SJCRH30 (cell line): Measurements from ENCODE around the gene LPGAT1. TPM values are rescaled to one million over a fixed set of nuclear protein-coding genes. Genes with fewer than 3 reads are reported as not detected.

Experiments
- DNase-seq, 2 experiments: peaks; one replicate each; pipeline ENCODE4 v3.0.0-alpha.2; 2015 to 2020
- H3K27ac ChIP-seq: fragments of 250-450 bp; sonication (Bioruptor Pico); 2 replicates; pipeline ENCODE4 v1.5.1; 2020; ENCODE audit warnings: mild to moderate bottlenecking, moderate library complexity
- H3K27me3 ChIP-seq: fragments of 250-450 bp; sonication (Bioruptor Pico); 2 replicates; pipeline ENCODE4 v1.5.1; 2020; ENCODE audit warnings: mild to moderate bottlenecking, moderate library complexity
- H3K36me3 ChIP-seq: fragments of 250-450 bp; sonication (Bioruptor Pico); 2 replicates; pipeline ENCODE4 v1.5.1; 2020; ENCODE audit warnings: mild to moderate bottlenecking, moderate library complexity
- H3K4me1 ChIP-seq: fragments of 250-450 bp; sonication (Bioruptor Pico); 2 replicates; pipeline ENCODE4 v1.5.1; 2020; ENCODE audit warnings: mild to moderate bottlenecking, moderate library complexity
- H3K4me3 ChIP-seq: fragments of 250-450 bp; sonication (Bioruptor Pico); 2 replicates; pipeline ENCODE4 v1.5.1; 2020; ENCODE audit warnings: mild to moderate bottlenecking, moderate library complexity
- H3K9me3 ChIP-seq: fragments of 250-450 bp; sonication (Bioruptor Pico); replicated peaks from 2 replicates; pipeline ENCODE4 v1.5.1; 2020; ENCODE audit warnings: mild to moderate bottlenecking, moderate library complexity
- total RNA-seq: library from RNA; depleted of rRNA; stranded (reverse); fragments of >200 nt; shearing (Covaris generic); gene quantifications from 2 replicates; pipeline ENCODE4 v1.2.3, GENCODE V29; 2014

Gene LPGAT1
- total RNA-seq, 1 experiment from 2014 or later = 70.0 TPM

DNA sequence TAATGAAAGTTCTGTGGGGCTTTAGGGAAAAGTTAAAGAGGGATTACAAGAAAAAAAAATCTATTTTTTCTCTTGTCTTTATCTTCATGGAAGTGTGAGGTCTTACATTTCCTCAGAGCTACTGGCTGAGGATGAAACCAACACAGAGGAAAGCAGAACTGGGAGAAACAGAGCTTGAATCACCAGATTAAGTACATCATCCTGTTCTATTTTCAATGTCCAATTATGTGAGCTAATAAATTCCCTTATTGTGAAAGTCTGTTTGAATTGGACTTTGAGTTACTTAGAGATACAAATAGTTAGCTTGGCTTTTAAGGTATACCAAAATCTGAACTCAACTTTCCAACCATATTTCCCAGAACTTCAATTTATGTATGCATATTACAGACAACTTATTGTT is 69.2 kb downstream of the LPGAT1 start:
- H3K4me3 ChIP-seq = no peak overlapping the region
- H3K36me3 ChIP-seq = peaks cover 11% of the 10 kb centered on the region
- no peaks in the 10 kb centered on the region for H3K27me3 ChIP-seq
- H3K4me1 ChIP-seq = no peaks in the 10 kb centered on the region
- H3K9me3 ChIP-seq = no peaks in the 10 kb centered on the region
- no peak for DNase-seq
- H3K27ac ChIP-seq = no peak overlapping the region

DNA sequence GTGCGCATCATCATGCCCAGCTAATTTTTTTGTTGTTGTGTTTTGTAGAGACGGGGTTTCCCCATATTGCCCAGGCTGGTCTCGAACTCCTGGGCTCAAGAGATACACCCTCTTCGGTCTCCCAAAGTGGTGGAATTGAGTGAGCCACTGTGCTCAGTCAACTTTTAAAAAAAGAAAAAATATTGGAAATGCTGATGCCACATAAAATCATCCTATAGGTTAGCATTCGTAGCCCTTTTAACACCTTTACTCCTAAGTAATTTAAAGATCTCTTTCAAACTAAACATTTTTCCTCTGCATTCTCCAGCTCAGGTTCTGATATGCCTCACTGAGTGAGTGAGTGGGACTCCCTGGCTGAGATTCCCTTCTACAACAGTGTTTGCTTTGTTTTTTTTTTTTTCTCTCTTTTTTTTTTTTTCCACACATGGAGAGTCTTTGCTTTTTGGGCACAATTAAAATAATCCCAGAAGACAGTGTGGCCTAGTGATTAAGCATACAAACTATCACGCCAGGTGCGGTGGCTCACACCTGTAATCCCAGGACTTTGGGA is 74.0 kb downstream of the LPGAT1 start:
- Histone ChIP-seq H3K36me3 (peaks cover 13% of the 10 kb centered on the region), H3K4me3 (no peak overlapping the region), H3K27ac (no peak overlapping the region), H3K9me3 (no peaks in the 10 kb centered on the region), H3K27me3 (no peaks in the 10 kb centered on the region), H3K4me1 (no peaks in the 10 kb centered on the region)
- no peak for DNase-seq

- no peak overlapping the region for H3K27ac ChIP-seq
- H3K4me1 ChIP-seq = peaks cover 4% of the 10 kb centered on the region; the same call in 1 of the 2 replicates
- H3K9me3 ChIP-seq = no peaks in the 10 kb centered on the region
- H3K4me3 ChIP-seq = no peak overlapping the region
- no peaks in the 10 kb centered on the region for H3K27me3 ChIP-seq
- peaks cover 21% of the 10 kb centered on the region for H3K36me3 ChIP-seq
- DNase-seq = no peak
Measured at GRCh38 chr1:211753649-211754251, 76.8 kb downstream of the LPGAT1 start.

DNA sequence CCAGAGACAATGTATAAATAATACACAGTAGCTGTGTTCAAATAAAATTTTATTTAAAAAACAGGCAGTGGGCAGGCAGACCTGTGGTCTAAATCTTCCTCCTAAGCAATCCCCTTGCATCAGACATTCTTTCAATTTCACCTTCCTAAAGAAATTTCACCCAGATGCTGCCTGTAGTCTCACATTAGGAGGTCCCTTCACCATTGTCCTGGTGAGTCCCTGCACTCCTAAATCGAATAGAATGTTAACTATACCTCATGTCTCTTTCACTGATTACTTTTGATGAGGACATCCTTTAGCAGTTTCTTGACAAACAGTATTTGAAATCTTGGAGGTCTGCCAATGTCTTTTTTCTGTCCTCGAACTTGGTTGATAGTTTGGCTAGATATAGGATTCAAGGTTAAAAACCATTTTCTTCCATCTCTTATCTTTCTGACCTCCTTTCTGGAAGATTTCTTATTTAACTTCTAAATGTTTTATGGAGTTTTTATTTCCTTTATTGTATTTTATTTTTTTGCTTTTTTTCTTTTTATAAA is 77.5 kb downstream of the LPGAT1 start:
- no peaks in the 10 kb centered on the region for H3K9me3 ChIP-seq
- no peak overlapping the region for H3K4me3 ChIP-seq
- no peak overlapping the region for H3K27ac ChIP-seq
- H3K36me3 ChIP-seq = peaks cover 19% of the 10 kb centered on the region
- H3K4me1 ChIP-seq = peaks cover 4% of the 10 kb centered on the region; the same call in 1 of the 2 replicates
- no peaks in the 10 kb centered on the region for H3K27me3 ChIP-seq
- no peak for DNase-seq

GRCh38 chr1:211752317-211752716 is 78.2 kb downstream of the LPGAT1 start:
- Histone ChIP-seq H3K4me3 (no peak overlapping the region), H3K9me3 (no peaks in the 10 kb centered on the region), H3K27me3 (no peaks in the 10 kb centered on the region), H3K36me3 (peaks cover 14% of the 10 kb centered on the region), H3K27ac (no peak overlapping the region), H3K4me1 (peaks cover 4% of the 10 kb centered on the region; the same call in 1 of the 2 replicates)
- no peak for DNase-seq

DNA sequence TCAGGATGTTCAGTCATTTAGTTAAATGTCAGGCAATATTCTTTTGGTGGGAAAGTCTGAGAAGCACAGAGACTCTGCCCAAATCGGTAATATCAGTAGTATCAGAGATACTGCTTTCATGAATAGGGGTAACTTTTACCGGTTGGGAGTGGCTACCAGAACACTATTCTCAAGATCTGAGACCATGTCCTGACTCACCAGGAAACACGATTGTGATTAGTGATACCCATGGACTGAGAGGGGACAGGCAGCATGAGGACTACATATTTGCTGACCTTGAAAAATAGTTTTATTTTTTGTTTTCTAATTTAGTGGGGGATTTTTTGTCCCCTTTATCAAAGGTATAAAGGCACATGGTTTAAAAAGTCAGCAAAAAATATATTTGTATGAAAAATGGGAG is 79.1 kb downstream of the LPGAT1 start:
- H3K4me1 ChIP-seq = peaks cover 4% of the 10 kb centered on the region; the same call in 1 of the 2 replicates

DNA sequence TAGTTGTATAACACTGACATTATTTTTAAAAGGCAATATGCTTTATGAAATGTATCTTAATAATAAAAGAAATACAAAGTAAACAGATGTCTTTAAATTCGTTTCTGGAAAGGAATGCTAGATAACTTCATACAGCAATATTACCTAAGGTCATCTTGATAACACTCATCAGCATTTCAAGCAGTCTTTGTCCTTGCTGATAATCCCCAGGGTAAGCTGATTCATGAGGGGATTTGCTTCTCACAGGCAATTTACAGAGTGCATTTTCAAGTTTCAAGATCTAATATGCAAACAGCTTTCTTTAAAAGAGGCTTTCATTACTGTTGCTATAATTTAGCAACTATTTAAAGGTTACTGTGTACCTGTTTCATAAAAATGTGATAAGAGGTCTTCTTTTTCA is 80.0 kb downstream of the LPGAT1 start:
- H3K4me1 ChIP-seq = peaks cover 4% of the 10 kb centered on the region; the same call in 1 of the 2 replicates

More for the DNA sequence above, 79.1 kb downstream of the LPGAT1 start:
- H3K36me3 ChIP-seq = peaks cover 13% of the 10 kb centered on the region
- no peaks in the 10 kb centered on the region for H3K9me3 ChIP-seq
- H3K4me3 ChIP-seq = no peak overlapping the region
- H3K27ac ChIP-seq = no peak overlapping the region
- no peak for DNase-seq
- H3K27me3 ChIP-seq = no peaks in the 10 kb centered on the region

DNA sequence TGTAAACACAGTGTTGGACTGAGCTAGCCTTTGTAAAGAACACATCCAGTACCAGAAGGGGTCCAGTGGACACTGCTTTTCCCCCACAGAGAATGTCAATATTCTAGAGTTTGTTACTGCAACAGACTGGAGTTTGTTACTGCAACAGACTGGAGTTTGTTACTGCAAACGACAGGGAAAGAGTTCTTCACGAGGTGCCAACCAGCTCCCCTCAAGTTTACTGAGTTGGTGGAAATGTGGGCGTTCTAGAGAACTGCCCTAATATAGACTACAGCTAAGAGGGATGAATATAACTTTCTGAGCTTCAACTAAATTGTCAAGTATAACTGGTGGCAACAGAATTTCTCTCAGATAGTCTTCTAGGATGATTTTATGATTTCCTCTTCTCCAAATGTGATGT is 81.3 kb downstream of the LPGAT1 start:
- Histone ChIP-seq H3K4me3 (no peak overlapping the region), H3K9me3 (no peaks in the 10 kb centered on the region), H3K27ac (no peak overlapping the region), H3K36me3 (peaks cover 13% of the 10 kb centered on the region), H3K4me1 (peaks cover 4% of the 10 kb centered on the region; the same call in 1 of the 2 replicates), H3K27me3 (no peaks in the 10 kb centered on the region)
- DNase-seq = no peak

More for the DNA sequence above, 80.0 kb downstream of the LPGAT1 start:
- H3K36me3 ChIP-seq = peaks cover 13% of the 10 kb centered on the region
- H3K27me3 ChIP-seq = no peaks in the 10 kb centered on the region
- H3K9me3 ChIP-seq = no peaks in the 10 kb centered on the region
- H3K27ac ChIP-seq = no peak overlapping the region
- no peak for DNase-seq
- H3K4me3 ChIP-seq = no peak overlapping the region

DNA sequence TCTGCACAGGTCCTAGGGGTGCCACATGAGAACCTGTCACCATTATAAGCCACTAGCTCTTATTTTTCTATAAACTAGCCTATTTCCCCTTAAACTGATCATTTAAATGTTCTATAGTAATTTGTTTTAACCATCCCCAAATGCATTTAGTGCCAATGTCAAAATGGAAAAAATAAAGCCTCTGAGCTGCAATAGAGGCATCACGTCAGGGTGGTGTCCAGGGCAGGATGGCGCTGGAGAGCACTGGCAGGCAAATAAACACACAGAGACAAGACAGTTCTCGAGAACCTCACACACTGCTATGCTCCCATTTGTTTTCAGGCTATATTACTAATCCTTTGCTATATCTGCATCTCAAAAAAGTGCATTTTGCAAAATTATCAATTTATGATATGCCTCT is 81.8 kb downstream of the LPGAT1 start:
- H3K4me3 ChIP-seq = no peak overlapping the region
- H3K4me1 ChIP-seq = peaks cover 4% of the 10 kb centered on the region; the same call in 1 of the 2 replicates
- no peaks in the 10 kb centered on the region for H3K9me3 ChIP-seq
- DNase-seq = no peak
- no peaks in the 10 kb centered on the region for H3K27me3 ChIP-seq
- H3K27ac ChIP-seq = no peak overlapping the region
- peaks cover 13% of the 10 kb centered on the region for H3K36me3 ChIP-seq

DNA sequence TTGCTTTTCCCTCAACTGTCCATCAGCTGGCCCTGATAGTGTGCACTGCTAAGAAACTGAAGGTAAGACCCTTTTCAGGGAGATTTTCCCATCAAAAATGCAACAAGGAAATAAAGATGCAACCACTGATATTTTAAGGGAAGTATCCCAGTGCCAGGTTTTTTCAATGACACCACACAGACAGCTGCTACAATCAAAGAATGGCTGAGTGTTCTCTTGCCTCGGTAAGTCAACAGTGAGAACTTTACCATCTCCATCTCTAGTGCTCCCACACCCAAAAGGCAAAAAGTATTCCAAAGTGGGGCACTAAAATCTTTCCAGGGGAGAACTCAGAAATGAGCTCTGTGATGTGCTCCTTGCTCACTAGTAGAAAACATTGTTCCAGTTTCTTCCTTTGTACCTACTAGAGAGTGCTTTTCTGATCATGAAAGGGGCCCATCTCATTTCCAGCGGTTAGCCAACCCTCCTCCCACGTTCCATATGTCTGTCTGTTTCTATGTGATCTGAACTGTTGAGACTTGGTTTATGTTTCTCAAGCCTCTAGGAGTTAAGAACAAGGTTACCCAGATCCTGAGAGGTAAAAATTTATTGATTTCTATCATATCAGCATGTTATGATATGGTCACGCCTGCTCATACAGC is 87.6 kb downstream of the LPGAT1 start:
- Histone ChIP-seq H3K9me3 (no peaks in the 10 kb centered on the region), H3K4me1 (peaks cover 29% of the 10 kb centered on the region), H3K4me3 (no peak overlapping the region), H3K27ac (peak overlapping the region; percentile 48; the same call in 1 of the 2 replicates), H3K36me3 (no peaks in the 10 kb centered on the region), H3K27me3 (no peaks in the 10 kb centered on the region)
- peak in 1 of 2 experiments; percentile 63 for DNase-seq

GRCh38 chr1:211742272-211742671 is 88.3 kb downstream of the LPGAT1 start:
- peak overlapping the region; percentile 48 for H3K27ac ChIP-seq
- no peaks in the 10 kb centered on the region for H3K36me3 ChIP-seq
- peaks cover 29% of the 10 kb centered on the region for H3K4me1 ChIP-seq
- H3K27me3 ChIP-seq = no peaks in the 10 kb centered on the region
- no peak for DNase-seq
- H3K9me3 ChIP-seq = no peaks in the 10 kb centered on the region
- no peak overlapping the region for H3K4me3 ChIP-seq

GRCh38 chr1:211741788-211742187 is 88.8 kb downstream of the LPGAT1 start:
- H3K36me3 ChIP-seq = no peaks in the 10 kb centered on the region
- peak in 1 of 2 experiments; percentile 68 for DNase-seq
- no peak overlapping the region for H3K4me3 ChIP-seq
- no peaks in the 10 kb centered on the region for H3K9me3 ChIP-seq
- peaks cover 32% of the 10 kb centered on the region for H3K4me1 ChIP-seq
- peak overlapping the region; percentile 48 for H3K27ac ChIP-seq
- no peaks in the 10 kb centered on the region for H3K27me3 ChIP-seq

DNA sequence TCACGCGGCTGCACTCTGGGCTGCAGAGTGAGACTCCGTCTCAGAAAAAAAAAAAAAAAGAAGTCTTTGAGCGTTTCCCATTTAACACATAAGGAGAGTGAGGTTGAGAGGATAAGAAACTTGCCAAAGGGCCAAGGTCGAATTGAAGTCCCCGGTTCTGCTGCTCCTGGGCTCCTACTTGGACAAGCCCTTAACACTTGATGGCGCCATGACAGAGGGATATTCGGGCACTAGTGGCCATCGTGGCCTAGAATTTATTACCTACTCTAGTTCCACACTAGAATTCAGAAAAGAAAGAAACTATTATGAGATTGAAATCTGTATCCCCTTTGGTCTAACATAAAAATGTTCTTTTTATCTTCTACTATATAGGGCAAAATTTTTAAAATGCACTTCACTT is 89.4 kb downstream of the LPGAT1 start:
- Histone ChIP-seq H3K27ac (peak overlapping the region; percentile 48; the same call in 1 of the 2 replicates), H3K36me3 (no peaks in the 10 kb centered on the region), H3K27me3 (no peaks in the 10 kb centered on the region), H3K9me3 (no peaks in the 10 kb centered on the region), H3K4me1 (peaks cover 38% of the 10 kb centered on the region), H3K4me3 (no peak overlapping the region)
- peak in 1 of 2 experiments; percentile 26 for DNase-seq

DNA sequence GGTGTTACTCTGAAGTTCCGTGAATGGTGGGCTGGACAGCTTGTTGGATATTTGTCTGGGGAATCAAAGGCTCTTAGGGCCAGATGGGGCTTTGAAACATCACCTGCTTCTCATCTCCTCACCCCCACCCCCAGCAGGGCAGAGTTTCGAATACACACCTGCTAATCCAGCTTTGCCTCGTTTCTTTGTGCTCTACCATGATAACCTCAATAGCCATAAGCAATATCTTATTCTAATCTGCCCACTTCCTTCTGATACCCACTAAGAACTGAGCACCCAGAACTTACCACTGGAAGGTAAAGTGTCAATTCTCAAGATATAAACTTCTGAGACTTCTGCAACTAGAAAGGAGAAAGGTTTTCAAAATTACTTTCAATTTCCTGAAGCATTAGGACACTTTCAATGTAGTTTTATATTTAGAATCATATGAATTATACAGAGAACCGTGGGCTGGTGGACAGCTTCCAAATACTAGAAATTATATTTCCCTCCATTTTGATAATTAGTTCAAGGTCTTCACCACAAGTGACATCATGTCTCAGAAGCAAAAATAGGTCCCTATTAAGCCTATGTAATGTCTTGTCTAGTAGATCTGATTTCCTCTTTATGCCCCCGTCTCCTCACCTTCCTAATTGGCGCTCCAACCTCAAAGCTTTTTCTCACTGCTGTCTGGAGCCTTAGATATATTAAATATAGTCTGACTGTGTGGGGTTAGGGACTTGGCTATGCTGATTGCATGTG is 90.7 kb downstream of the LPGAT1 start:
- H3K27me3 ChIP-seq = no peaks in the 10 kb centered on the region
- no peaks in the 10 kb centered on the region for H3K9me3 ChIP-seq
- H3K36me3 ChIP-seq = no peaks in the 10 kb centered on the region
- H3K4me1 ChIP-seq = peaks cover 49% of the 10 kb centered on the region
- DNase-seq = no peak
- H3K4me3 ChIP-seq = no peak overlapping the region
- H3K27ac ChIP-seq = no peak overlapping the region
